AG09319 (cell line): ENCODE results near the gene LXN.
"Not testable (repeated sequence)": the region's sequence is repeated elsewhere in the genome, so short reads cannot be mapped to it uniquely, and the experiment has no call there.

Experiments
- DNase-seq: peaks from one replicate; pipeline ENCODE4 v3.0.0-alpha.2; 2010; ENCODE audit warnings: low read depth; ENCODE audit errors: extremely low read depth
- CTCF ChIP-seq: IDR thresholded peaks from 2 replicates; pipeline ENCODE4 v1.5.1; 2011; ENCODE audit warnings: low read depth, mild to moderate bottlenecking, inconsistent platforms, low read length, moderate library complexity

LXN gene

GRCh38 chr3:158696618-158697017, 24.2 kb upstream of the LXN start:
- no peak for DNase-seq
- no peak for TF ChIP-seq CTCF

DNA sequence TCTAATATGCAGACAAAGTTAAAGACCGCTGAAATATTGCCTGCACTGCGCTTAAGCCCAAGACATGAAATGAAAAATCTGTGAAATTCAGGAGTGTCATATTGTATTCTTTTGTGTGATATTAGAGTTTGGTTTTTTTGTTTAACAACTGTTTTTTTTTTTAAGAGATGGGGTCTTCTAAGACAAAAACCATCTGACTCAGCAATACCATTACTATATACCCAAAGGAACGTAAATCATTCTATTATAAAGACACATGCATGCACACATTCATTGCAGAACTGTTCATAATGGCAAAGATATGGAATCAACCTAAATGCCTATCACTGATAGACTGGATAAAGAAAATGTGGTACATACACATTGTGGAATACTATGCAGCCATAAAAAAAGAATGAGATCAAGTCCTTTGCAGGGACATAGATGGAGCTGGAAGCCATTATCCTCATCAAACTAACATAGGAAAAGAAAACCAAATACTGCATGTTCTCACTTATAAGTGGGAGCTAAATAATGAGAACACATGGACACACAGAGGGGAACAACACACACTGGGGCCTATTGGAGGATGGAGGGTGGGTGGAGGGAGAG, 21.5 kb upstream of the LXN start:
- DNase-seq: not testable (repeated sequence)

- no peak for DNase-seq
- no peak for TF ChIP-seq CTCF
Observed at GRCh38 chr3:158685159-158685558, 12.7 kb upstream of the LXN start.

DNA sequence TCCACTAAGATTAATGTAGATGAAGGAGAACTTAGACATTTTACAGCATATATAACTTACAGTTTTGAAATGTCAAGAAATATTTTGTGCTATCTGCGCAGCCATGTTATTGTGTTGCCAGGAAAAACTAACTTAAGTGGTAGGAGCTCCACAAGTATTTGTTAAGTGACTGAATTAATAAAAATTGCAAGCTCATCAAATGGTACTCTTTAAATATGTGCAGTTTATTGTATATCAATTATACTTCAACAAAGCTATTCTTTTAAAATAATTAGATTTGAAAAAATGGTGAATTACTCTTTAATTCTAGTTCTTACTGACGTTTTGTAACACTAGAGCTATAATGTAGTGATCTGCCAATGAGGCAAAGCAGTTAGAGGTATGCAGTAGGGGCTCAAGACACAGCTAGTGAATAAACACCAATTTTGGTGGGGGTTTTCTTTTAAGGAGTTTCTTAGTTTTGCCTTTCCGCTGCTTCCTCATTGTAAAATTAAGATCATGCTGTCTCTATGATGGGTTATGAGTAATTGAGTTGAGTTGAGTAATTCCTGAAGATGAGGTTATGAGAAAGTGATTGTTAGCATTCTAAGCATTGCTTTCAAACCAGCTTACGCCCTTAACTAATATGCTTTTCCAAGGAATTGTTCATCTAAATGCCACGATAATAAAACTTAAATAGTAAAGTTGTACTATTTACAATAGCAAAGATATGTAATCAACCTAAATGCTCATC, 10.9 kb upstream of the LXN start:
- DNase-seq: no peak

GRCh38 chr3:158680861-158681260, 8.4 kb upstream of the LXN start:
- no peak for DNase-seq
- TF ChIP-seq CTCF: no peak

More for the DNA sequence above, 10.9 kb upstream of the LXN start:
- no peak for TF ChIP-seq CTCF

GRCh38 chr3:158679547-158680000, 7.1 kb upstream of the LXN start:
- no peak for DNase-seq
- TF ChIP-seq CTCF: no peak

GRCh38 chr3:158678687-158679086, 6.2 kb upstream of the LXN start:
- no peak for DNase-seq
- TF ChIP-seq CTCF: no peak

GRCh38 chr3:158671821-158672214, 630 bp downstream of the LXN start:
- TF ChIP-seq CTCF: no peak
- DNase-seq: no peak
